H1 (cell line): Measurements from ENCODE around the gene CDCA5. TPM values are rescaled to one million over a fixed set of nuclear protein-coding genes. Genes with fewer than 3 reads are reported as not detected.

Source experiments
- CTCF ChIA-PET: fragments of 300-600 bp; sonication (Branson Sonifier 250); formaldehyde crosslinking; loops from one replicate; lab custom pipeline; 2021; ENCODE audit not compliant: partially characterized antibody; lab: Charles Lee
- POLR2A ChIA-PET: fragments of 300-600 bp; sonication (Branson Sonifier 250); formaldehyde crosslinking; loops from one replicate; lab custom pipeline; 2021; ENCODE audit warnings: inconsistent platforms; ENCODE audit not compliant: partially characterized antibody; lab: Charles Lee
- DNase-seq, 2 experiments: peaks; one replicate each; pipeline versions ENCODE4 v3.0.0 to v3.0.0-alpha.2; 2010 to 2022; ENCODE audit warnings: low spot score in 2 of 2, low read depth in 1 of 2, mixed read lengths in 1 of 2
- FAIRE-seq: peaks from 2 replicates; lab custom pipeline; 2011; peaks lifted over from hg19 to GRCh38; lab: Jason Lieb, UNC
- H2AFZ ChIP-seq: 2 replicates; pipeline ENCODE4 v1.8.1; 2012; ENCODE audit warnings: low read length, inconsistent platforms
- H2AK5ac ChIP-seq: 2 replicates; pipeline ENCODE4 v1.6.1; 2013; ENCODE audit warnings: low read depth, low read length
- H2BK120ac ChIP-seq: replicated peaks from 2 replicates; pipeline ENCODE3; 2013; ENCODE audit warnings: low read depth, low read length, inconsistent platforms
- H2BK12ac ChIP-seq: 2 replicates; pipeline ENCODE4 v1.6.1; 2013; ENCODE audit warnings: low read depth, low read length
- H2BK15ac ChIP-seq: 2 replicates; pipeline ENCODE4 v1.6.1; 2013; ENCODE audit warnings: low read length
- H2BK20ac ChIP-seq: 2 replicates; pipeline ENCODE4 v1.6.1; 2013; ENCODE audit warnings: low read length
- H2BK5ac ChIP-seq: 2 replicates; pipeline ENCODE4 v1.6.1; 2013; ENCODE audit warnings: low read depth, low read length
- H3K14ac ChIP-seq: 2 replicates; pipeline ENCODE4 v1.6.1; 2013; ENCODE audit warnings: inconsistent platforms; ENCODE audit not compliant: insufficient read length
- H3K18ac ChIP-seq: 2 replicates; pipeline ENCODE4 v1.6.1; 2013; ENCODE audit warnings: low read length; ENCODE audit errors: extremely low read depth
- H3K23ac ChIP-seq: 2 replicates; pipeline ENCODE4 v1.6.1; 2013; ENCODE audit warnings: inconsistent platforms; ENCODE audit not compliant: insufficient read length
- H3K23me2 ChIP-seq: 2 replicates; pipeline ENCODE4 v1.6.1; 2013; ENCODE audit warnings: low read depth, low read length
- H3K27ac ChIP-seq: 2 replicates; pipeline ENCODE4 v1.6.1; 2011; ENCODE audit warnings: low read depth, low read length, inconsistent platforms
- H3K27me3 ChIP-seq, 4 experiments: replicated peaks in 1 of 4; 1 replicate in 1 of 4; 2 replicates in 3 of 4; pipeline versions ENCODE4 v1.6.1 to v1.8.1; 2011 to 2013; ENCODE audit warnings: low read length in 3 of 4, mild to moderate bottlenecking in 3 of 4, inconsistent platforms in 2 of 4, mixed read lengths in 2 of 4, moderate library complexity in 1 of 4; ENCODE audit not compliant: control insufficient read depth in 3 of 4, insufficient read depth in 3 of 4; ENCODE audit errors: extremely low read depth in 1 of 4
- H3K36me3 ChIP-seq, 4 experiments: 2 replicates each; pipeline versions ENCODE4 v1.6.1 to v1.8.1; 2011 to 2013; ENCODE audit warnings: mild to moderate bottlenecking in 4 of 4, low read length in 3 of 4, moderate library complexity in 2 of 4, control low read depth in 1 of 4, inconsistent platforms in 1 of 4; ENCODE audit not compliant: insufficient read depth in 4 of 4, control insufficient read depth in 2 of 4
- H3K4ac ChIP-seq: replicated peaks from 2 replicates; pipeline ENCODE3; 2013; ENCODE audit warnings: low read length, low read depth, mixed read lengths, inconsistent platforms; ENCODE audit not compliant: insufficient read length
- H3K4me1 ChIP-seq, 4 experiments: replicated peaks in 1 of 4; 1 replicate in 1 of 4; 2 replicates in 3 of 4; pipeline versions ENCODE4 v1.6.1 to v1.8.1; 2011 to 2013; ENCODE audit warnings: low read length in 3 of 4, inconsistent platforms in 2 of 4, mixed read lengths in 1 of 4; ENCODE audit not compliant: insufficient read depth in 4 of 4, control insufficient read depth in 3 of 4
- H3K4me2 ChIP-seq, 2 experiments: 2 replicates each; pipeline versions ENCODE4 v1.6.1 to v1.8.1; 2011 to 2013; ENCODE audit warnings: low read depth in 2 of 2, low read length in 2 of 2, control low read depth in 1 of 2, inconsistent platforms in 1 of 2, mild to moderate bottlenecking in 1 of 2; ENCODE audit not compliant: insufficient read depth in 1 of 2
- H3K4me3 ChIP-seq, 4 experiments: fragments of 200-600, 300-600 bp in 1 of 4; sonication (generic), shearing (Covaris generic), sonication (Bioruptor Twin) in 1 of 4; 2 replicates each; pipeline versions ENCODE4 v1.5.1 to v1.8.1; 2011 to 2016; ENCODE audit warnings: low read length in 4 of 4, low read depth in 3 of 4, control low read depth in 2 of 4, inconsistent platforms in 2 of 4, mild to moderate bottlenecking in 2 of 4, mixed read lengths in 1 of 4, moderate library complexity in 1 of 4; ENCODE audit not compliant: insufficient read depth in 2 of 4; ENCODE audit errors: extremely low read depth in 1 of 4
- H3K56ac ChIP-seq: replicated peaks from 2 replicates; pipeline ENCODE3; 2013; ENCODE audit warnings: low read depth, mild to moderate bottlenecking, mixed read lengths, low read length, inconsistent platforms; ENCODE audit not compliant: insufficient read length
- H3K79me1 ChIP-seq: 2 replicates; pipeline ENCODE4 v1.6.1; 2013; ENCODE audit warnings: low read depth, low read length, control low read depth
- H3K79me2 ChIP-seq, 2 experiments: 2 replicates each; pipeline versions ENCODE4 v1.6.1 to v1.8.1; 2012 to 2013; ENCODE audit warnings: low read length in 2 of 2, mild to moderate bottlenecking in 2 of 2, inconsistent platforms in 1 of 2; ENCODE audit not compliant: insufficient read depth in 2 of 2, control insufficient read depth in 1 of 2
- H3K9ac ChIP-seq, 4 experiments: replicated peaks in 1 of 4; 1 replicate in 1 of 4; 2 replicates in 3 of 4; pipeline versions ENCODE4 v1.6.1 to v1.8.1; 2011 to 2013; ENCODE audit warnings: low read depth in 3 of 4, low read length in 3 of 4, control low read depth in 2 of 4, mild to moderate bottlenecking in 2 of 4, moderate library complexity in 2 of 4, inconsistent platforms in 1 of 4; ENCODE audit errors: extremely low read depth in 1 of 4
- H3K9me3 ChIP-seq, 2 experiments: 2 replicates each; pipeline versions ENCODE4 v1.6.1 to v1.8.1; 2012 to 2013; ENCODE audit warnings: mild to moderate bottlenecking in 2 of 2, moderate library complexity in 2 of 2, control low read depth in 1 of 2, inconsistent platforms in 1 of 2, low read depth in 1 of 2, low read length in 1 of 2, mixed read lengths in 1 of 2; ENCODE audit not compliant: insufficient read depth in 2 of 2
- H4K20me1 ChIP-seq, 2 experiments: replicated peaks in 1 of 2; 2 replicates each; pipeline versions ENCODE3 to v1.8.1; 2011 to 2013; ENCODE audit warnings: inconsistent platforms in 2 of 2, low read length in 2 of 2, mild to moderate bottlenecking in 1 of 2; ENCODE audit not compliant: insufficient read depth in 2 of 2, control insufficient read depth in 1 of 2
- H4K5ac ChIP-seq: 2 replicates; pipeline ENCODE4 v1.6.1; 2013; ENCODE audit warnings: low read length, low read depth, mixed read lengths, inconsistent platforms; ENCODE audit not compliant: insufficient read length
- H4K8ac ChIP-seq: 2 replicates; pipeline ENCODE4 v1.8.0; 2013; ENCODE audit warnings: mild to moderate bottlenecking, moderate library complexity, low read length, inconsistent platforms; ENCODE audit not compliant: insufficient read depth; ENCODE audit errors: extremely low read depth
- H4K91ac ChIP-seq: replicated peaks from 2 replicates; pipeline ENCODE3; 2013; ENCODE audit warnings: low read length, mixed read lengths, inconsistent platforms; ENCODE audit not compliant: insufficient read length
- BACH1 ChIP-seq: IDR thresholded peaks from 2 replicates; pipeline ENCODE4 v1.6.1; 2012; ENCODE audit warnings: low read length, improper control_type of control experiment
- CTCF ChIP-seq, 3 experiments: IDR thresholded peaks; 1 replicate in 2 of 3; 2 replicates in 1 of 3; pipeline versions ENCODE4 v1.5.1 to v1.6.1; 2011; ENCODE audit warnings: low read length in 3 of 3, mild to moderate bottlenecking in 3 of 3, inconsistent platforms in 2 of 3, low read depth in 1 of 3, moderate library complexity in 1 of 3; ENCODE audit not compliant: insufficient read depth in 1 of 3; ENCODE audit errors: control extremely low read depth in 1 of 3
- GABPA ChIP-seq: IDR thresholded peaks from 2 replicates; pipeline ENCODE4 v1.6.1; 2011; ENCODE audit warnings: mild to moderate bottlenecking, low read length, moderate library complexity, borderline replicate concordance; ENCODE audit not compliant: insufficient read depth
- HDAC2 ChIP-seq, 2 experiments: fragments of 300-600 bp in 1 of 2; sonication (generic) in 1 of 2; IDR thresholded peaks; 2 replicates each; pipeline ENCODE4 v1.6.1; 2011 to 2012; ENCODE audit warnings: low read depth in 2 of 2, low read length in 2 of 2, mild to moderate bottlenecking in 2 of 2, moderate library complexity in 2 of 2, borderline replicate concordance in 1 of 2, inconsistent platforms in 1 of 2
- POLR2A ChIP-seq, 2 experiments: IDR thresholded peaks; 1 replicate in 1 of 2; 2 replicates in 1 of 2; pipeline ENCODE4 v1.6.1; 2011; ENCODE audit warnings: low read depth in 2 of 2, low read length in 2 of 2, mild to moderate bottlenecking in 2 of 2; ENCODE audit errors: control extremely low read depth in 1 of 2
- POLR2AphosphoS5 ChIP-seq: IDR thresholded peaks from 2 replicates; pipeline ENCODE4 v1.6.1; 2011; ENCODE audit warnings: low read depth, low read length
- POU5F1 ChIP-seq: IDR thresholded peaks from 2 replicates; pipeline ENCODE4 v1.6.1; 2011; ENCODE audit warnings: low read depth, mild to moderate bottlenecking, low read length, moderate library complexity
- SAP30 ChIP-seq: fragments of 300-600 bp; sonication (generic); IDR thresholded peaks from 2 replicates; pipeline ENCODE4 v1.7.1; 2012; ENCODE audit warnings: low read length, moderate library complexity, mild to moderate bottlenecking, inconsistent platforms; ENCODE audit not compliant: insufficient read depth, insufficient replicate concordance
- TEAD4 ChIP-seq: IDR thresholded peaks from 2 replicates; pipeline ENCODE4 v1.6.1; 2012; ENCODE audit warnings: low read depth, low read length, inconsistent platforms, mixed read lengths
- YY1 ChIP-seq: IDR thresholded peaks from 2 replicates; pipeline ENCODE4 v1.6.1; 2011; ENCODE audit warnings: low read depth, mild to moderate bottlenecking, low read length
- WGBS, 2 experiments: shearing (Covaris generic) in 1 of 2; methylation state at CpG; one replicate each; pipeline versions ENCODE4 v1.1.6 to v1.1.7; 2013 to 2015; ENCODE audit warnings: low lambda C conversion rate in 2 of 2, mixed read lengths in 2 of 2, inconsistent platforms in 1 of 2, low coverage in 1 of 2, missing lambda C conversion rate in 1 of 2; ENCODE audit not compliant: insufficient replicate concordance in 2 of 2, insufficient coverage in 1 of 2, insufficient read length in 1 of 2; ENCODE audit errors: extremely low coverage in 1 of 2, missing lambda C conversion rate in 1 of 2; 5-methylcytosine and 5-hydroxymethylcytosine counted together
- polyA plus RNA-seq, 7 experiments: library from polyadenylated mRNA; depleted of rRNA in 3 of 7; stranded (reverse) in 5 of 7; unstranded in 2 of 7; fragments of >200 nt in 5 of 7; fragments of 200-250 nt in 2 of 7; gene quantifications; 1 replicate in 5 of 7; 2 replicates in 1 of 7; 4 replicates in 1 of 7; pipeline versions ENCODE4 v1.2.1 to v1.2.3, GENCODE V29; 2011 to 2013; ENCODE audit warnings: missing spikeins in 2 of 7, mixed read lengths in 2 of 7
- total RNA-seq: library from RNA; stranded (reverse); fragmentation: NEBNext Ultra II Directional; extraction: Animal tissue kit (Norgen Biotek cat#: 25700); gene quantifications from 2 replicates; pipeline ENCODE4 v1.2.1, GENCODE V29; 2021

CDCA5 gene
- total and polyA plus RNA-seq, 2 of the 8 experiments (the other 6 are each of a cell fraction or from before 2014, with no cell fraction given) = 39.2 to 87.0 TPM

GRCh38 chr11:65110354-65110861 lies 26.6 kb upstream of the CDCA5 start:
- Histone ChIP-seq H4K5ac (no peak overlapping the region), H4K8ac (no peak overlapping the region), H2BK15ac (no peak overlapping the region), H4K91ac (no peak overlapping the region), H3K9me3 (no peaks in the 10 kb centered on the region), H3K79me2 (no peaks in the 10 kb centered on the region), H3K23me2 (peaks cover 12% of the 10 kb centered on the region; the same call in 1 of the 2 replicates), H2BK120ac (no peak overlapping the region), H3K56ac (no peak overlapping the region), H3K18ac (no peak overlapping the region), H3K14ac (no peak overlapping the region), H2AFZ (no peak overlapping the region), H3K4ac (no peak overlapping the region), H2BK12ac (no peak overlapping the region), H3K4me2 (peak overlapping the region in 1 of 2 experiments; percentile 41; a peak in 1 of 4 replicates), H3K23ac (no peak overlapping the region), H3K79me1 (peaks cover 7% of the 10 kb centered on the region; the same call in 1 of the 2 replicates), H3K36me3 (peaks cover 0 to 13% (median 0%) of the 10 kb centered on the region in 4 experiments; a peak in 1 of 8 replicates), H3K4me1 (peaks cover 2 to 18% (median 12%) of the 10 kb centered on the region in 4 experiments), H3K27ac (no peak overlapping the region), H2AK5ac (no peak overlapping the region), H2BK5ac (no peak overlapping the region), H3K27me3 (no peaks in the 10 kb centered on the region), H2BK20ac (no peak overlapping the region), H3K9ac (no peak overlapping the region), H4K20me1 (peaks cover 0 to 19% of the 10 kb centered on the region in 2 experiments), H3K4me3 (no peak overlapping the region)
- FAIRE-seq (peak; percentile 94), DNase-seq (peak; percentile 84 to 100)
- WGBS, 2 experiments = 32% methylated on average over 17 of the region's 18 CpGs; no CpG with 5 or more reads in 1 of the 2 experiments
- ChIA-PET CTCF (interaction anchor here (0.5 to 7.9 kb wide), 48 partner anchors 7 to 323 kb away, joined by 3 to 85 read pairs (median 3); partner anchors contain the start of genes FAU, MAJIN, MRPL49 and SNX15), POLR2A (interaction anchor here (0.6 to 17.4 kb wide), 16 partner anchors 8 to 387 kb away, joined by 3 to 305 read pairs (median 7); partner anchors contain the start of genes ARL2, CDCA5, FAU and MRPL49)
- TF ChIP-seq SAP30 = no peak
- TF ChIP-seq YY1 = 0 out of 2 replicates have a peak, but pooled peaks have one; percentile 29
- no peak for TF ChIP-seq POU5F1
- TF ChIP-seq TEAD4 = no peak
- peak in 1 of 2 experiments; percentile 35; a peak in 1 of 3 replicates for TF ChIP-seq POLR2A (IDR thresholded peaks at IDR 0.05; ENCODE audit: control extremely low read depth in 1 of 2, low read depth in 2 of 2, low read length in 2 of 2)
- no peak for TF ChIP-seq HDAC2 (IDR thresholded peaks at IDR 0.05; ENCODE audit: borderline replicate concordance in 1 of 2, low read depth in 2 of 2, low read length in 2 of 2)
- peak; percentile 15; the same call in 1 of the 2 replicates for TF ChIP-seq GABPA
- TF ChIP-seq CTCF (IDR thresholded peaks at IDR 0.05; ENCODE audit: control extremely low read depth in 1 of 3, insufficient read depth in 1 of 3, low read depth in 1 of 3, low read length in 3 of 3) = peak in 2 of 3 experiments; percentile 84 to 98; a peak in 3 of 4 replicates
- no peak for TF ChIP-seq BACH1
- TF ChIP-seq POLR2AphosphoS5 = 0 out of 2 replicates have a peak, but pooled peaks have one; percentile 20
